Activated T-cell treated with anti-CD3 and anti-CD28 coated beads, Interleukin-2, amount 50 U/mL, for 4 hours (primary cell): Measurements from ENCODE around the gene SMYD3. TPM values are rescaled to one million over a fixed set of nuclear protein-coding genes. Genes with fewer than 3 reads are reported as not detected.
"Not testable (repeated sequence)": the region's sequence is repeated elsewhere in the genome, so short reads cannot be mapped to it uniquely, and the experiment has no call there.

Source experiments
- ATAC-seq, 2 donors: fragments of 200-7000 bp; cut with Tn5 transposase; one replicate each; pipeline ENCODE4 v1.10.0; 2021
- DNase-seq: peaks from one replicate; pipeline ENCODE4 v3.0.0-alpha.2; 2020
- H3K27me3 Mint-ChIP-seq: one replicate; pipeline ENCODE4 v1.8.0; 2021; ENCODE audit warnings: low read depth, mixed read lengths
- H3K36me3 Mint-ChIP-seq: one replicate; pipeline ENCODE4 v1.8.0; 2022; ENCODE audit warnings: mixed read lengths; ENCODE audit not compliant: insufficient read depth
- H3K4me1 Mint-ChIP-seq: one replicate; pipeline ENCODE4 v1.8.0; 2021; ENCODE audit warnings: low read depth, mixed read lengths
- H3K4me3 Mint-ChIP-seq: one replicate; pipeline ENCODE4 v1.8.0; 2021; ENCODE audit warnings: mild to moderate bottlenecking, moderate library complexity, mixed read lengths
- H3K9me3 Mint-ChIP-seq: one replicate; pipeline ENCODE4 v1.8.0; 2021; ENCODE audit warnings: mixed read lengths
- total RNA-seq, 3 donors: library from RNA; stranded (reverse); gene quantifications; one replicate each; pipeline ENCODE4 v1.2.1, GENCODE V29; 2021

Gene SMYD3
- total RNA-seq, 3 donors from 2014 or later: 10.7 to 13.0 (median 11.9) TPM

DNA sequence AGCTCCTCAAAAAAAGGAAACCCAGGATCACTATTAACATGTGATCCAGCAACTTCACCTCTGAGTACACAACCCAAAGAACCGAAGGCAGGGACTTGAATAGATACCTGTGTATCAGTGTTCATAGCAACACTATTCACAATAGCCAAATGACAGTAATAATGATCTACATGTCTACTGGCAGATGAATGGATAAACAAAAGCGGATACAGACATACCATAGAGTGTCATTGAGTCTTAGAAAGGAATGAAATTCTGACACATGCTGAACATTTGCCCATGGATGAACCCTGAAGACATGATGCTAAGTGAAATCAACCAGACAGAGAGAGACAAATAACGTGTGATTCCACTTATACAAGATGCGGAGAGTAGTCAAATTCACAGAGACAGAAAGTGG lies 788.1 kb downstream of the SMYD3 start:
- ATAC-seq (no peak), DNase-seq (no peak)
- Mint-ChIP-seq H3K4me1 (no peaks in the 10 kb centered on the region), H3K27me3 (no peaks in the 10 kb centered on the region), H3K4me3 (no peak overlapping the region), H3K9me3 (peaks cover 7% of the 10 kb centered on the region), H3K36me3 (no peaks in the 10 kb centered on the region)

- H3K36me3 Mint-ChIP-seq: no peaks in the 10 kb centered on the region
- DNase-seq (no peak), ATAC-seq (no peak)
- H3K4me1 Mint-ChIP-seq: no peaks in the 10 kb centered on the region
- peaks cover 7% of the 10 kb centered on the region for H3K9me3 Mint-ChIP-seq
- H3K4me3 Mint-ChIP-seq: no peak overlapping the region
- no peaks in the 10 kb centered on the region for H3K27me3 Mint-ChIP-seq
Measured at GRCh38 chr1:245718123-245718522, 789.0 kb downstream of the SMYD3 start.

DNA sequence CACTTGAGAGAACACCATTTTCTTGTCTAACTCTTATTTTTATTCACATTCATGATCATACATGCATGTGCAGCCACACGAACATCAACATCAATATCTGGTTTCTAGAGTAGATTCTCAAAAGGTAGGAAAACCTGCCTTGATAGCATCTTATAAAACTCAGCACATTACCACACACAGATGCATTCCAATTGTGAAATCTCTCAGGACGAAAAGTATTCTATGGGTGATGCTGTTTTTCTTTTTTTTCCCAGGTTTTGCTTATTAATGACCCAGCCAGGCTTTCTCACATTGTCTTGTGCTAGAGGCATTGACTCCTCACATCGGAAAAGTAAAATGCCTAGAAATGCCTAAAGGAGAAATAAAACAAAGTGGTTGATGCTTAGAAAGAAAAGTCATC lies 789.5 kb downstream of the SMYD3 start:
- Mint-ChIP-seq H3K9me3 (peaks cover 7% of the 10 kb centered on the region), H3K36me3 (no peaks in the 10 kb centered on the region), H3K27me3 (no peaks in the 10 kb centered on the region), H3K4me3 (no peak overlapping the region), H3K4me1 (no peaks in the 10 kb centered on the region)
- DNase-seq (no peak), ATAC-seq (no peak)

- Mint-ChIP-seq H3K4me3 (no peak overlapping the region), H3K36me3 (no peaks in the 10 kb centered on the region), H3K9me3 (peaks cover 7% of the 10 kb centered on the region), H3K27me3 (no peaks in the 10 kb centered on the region), H3K4me1 (no peaks in the 10 kb centered on the region)
- DNase-seq (no peak), ATAC-seq (no peak)
Measured at GRCh38 chr1:245716561-245716960, 790.5 kb downstream of the SMYD3 start.

- no peak for ATAC-seq
- Mint-ChIP-seq H3K4me3 (no peak overlapping the region), H3K36me3 (no peaks in the 10 kb centered on the region), H3K4me1 (no peaks in the 10 kb centered on the region), H3K27me3 (no peaks in the 10 kb centered on the region), H3K9me3 (peaks cover 7% of the 10 kb centered on the region)
- no peak for DNase-seq
Measured at GRCh38 chr1:245715970-245716369, 791.1 kb downstream of the SMYD3 start.

DNA sequence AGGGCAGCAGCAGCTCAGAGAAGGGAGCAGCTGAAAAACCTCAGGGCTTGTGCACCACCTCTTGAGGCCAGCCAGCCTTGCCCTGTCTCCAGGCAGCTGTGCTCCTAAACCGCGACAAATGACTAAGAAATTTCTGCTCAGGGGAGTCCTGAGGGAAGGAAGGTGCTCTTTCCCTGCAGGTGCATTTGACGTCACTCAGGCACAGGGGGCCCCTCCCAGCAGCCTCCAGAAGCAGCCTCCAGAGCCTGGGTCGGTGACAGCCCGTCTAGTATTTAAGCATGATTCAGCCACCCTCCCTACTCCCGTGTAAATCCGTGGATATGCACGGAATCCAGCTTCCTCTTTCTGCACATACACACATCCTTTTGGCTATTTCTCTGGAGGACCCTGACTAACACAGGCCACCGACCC lies 791.8 kb downstream of the SMYD3 start:
- Mint-ChIP-seq H3K4me3 (no peak overlapping the region), H3K9me3 (peaks cover 7% of the 10 kb centered on the region), H3K36me3 (no peaks in the 10 kb centered on the region), H3K27me3 (no peaks in the 10 kb centered on the region), H3K4me1 (no peaks in the 10 kb centered on the region)
- DNase-seq (no peak), ATAC-seq (no peak)

GRCh38 chr1:245714027-245714426 lies 793.1 kb downstream of the SMYD3 start:
- not testable (repeated sequence) for H3K4me3 Mint-ChIP-seq, ATAC-seq, H3K4me1 Mint-ChIP-seq, H3K9me3 Mint-ChIP-seq, H3K36me3 Mint-ChIP-seq, DNase-seq, H3K27me3 Mint-ChIP-seq

GRCh38 chr1:245710961-245711903 lies 795.8 kb downstream of the SMYD3 start:
- Mint-ChIP-seq H3K27me3 (no peaks in the 10 kb centered on the region), H3K36me3 (no peaks in the 10 kb centered on the region), H3K4me1 (no peaks in the 10 kb centered on the region), H3K9me3 (no peaks in the 10 kb centered on the region), H3K4me3 (no peak overlapping the region)
- DNase-seq (no peak), ATAC-seq (no peak)

DNA sequence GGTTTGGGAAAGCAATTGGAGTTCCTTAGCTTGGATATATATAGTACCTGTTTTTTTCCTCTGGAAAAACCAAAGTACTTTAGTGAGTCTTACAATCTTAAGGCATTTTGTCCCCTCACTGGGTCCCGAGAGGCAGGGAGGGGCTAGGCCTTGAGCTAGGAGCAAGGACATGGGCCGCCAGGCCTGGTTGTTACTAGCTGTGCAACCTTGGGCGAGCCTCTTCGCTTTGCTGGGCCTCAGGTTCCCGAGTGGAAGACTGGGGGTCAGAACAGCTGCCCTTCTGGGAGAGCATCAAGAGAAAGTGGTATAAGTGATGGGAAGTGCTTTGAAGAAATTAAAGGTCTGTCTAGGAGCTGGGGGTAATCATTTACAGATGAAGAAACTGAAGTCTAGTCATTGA lies 799.1 kb downstream of the SMYD3 start:
- Mint-ChIP-seq H3K9me3 (no peaks in the 10 kb centered on the region), H3K27me3 (no peaks in the 10 kb centered on the region), H3K4me1 (no peaks in the 10 kb centered on the region), H3K4me3 (no peak overlapping the region), H3K36me3 (no peaks in the 10 kb centered on the region)
- no peak for ATAC-seq
- no peak for DNase-seq

- no peak for ATAC-seq
Measured at GRCh38 chr1:245704765-245705164, 802.3 kb downstream of the SMYD3 start.

GRCh38 chr1:245704341-245704740 lies 802.7 kb downstream of the SMYD3 start:
- H3K4me3 Mint-ChIP-seq: no peak overlapping the region
- no peaks in the 10 kb centered on the region for H3K4me1 Mint-ChIP-seq
- H3K36me3 Mint-ChIP-seq: no peaks in the 10 kb centered on the region
- ATAC-seq (no peak), DNase-seq (no peak)
- no peaks in the 10 kb centered on the region for H3K27me3 Mint-ChIP-seq
- H3K9me3 Mint-ChIP-seq: no peaks in the 10 kb centered on the region

More at GRCh38 chr1:245704765-245705164, 802.3 kb downstream of the SMYD3 start:
- Mint-ChIP-seq H3K36me3 (no peaks in the 10 kb centered on the region), H3K4me1 (no peaks in the 10 kb centered on the region), H3K9me3 (no peaks in the 10 kb centered on the region), H3K27me3 (no peaks in the 10 kb centered on the region), H3K4me3 (no peak overlapping the region)
- DNase-seq: no peak

GRCh38 chr1:245702346-245702745 lies 804.7 kb downstream of the SMYD3 start:
- no peak overlapping the region for H3K4me3 Mint-ChIP-seq
- DNase-seq (no peak), ATAC-seq (no peak)
- no peaks in the 10 kb centered on the region for H3K9me3 Mint-ChIP-seq
- H3K36me3 Mint-ChIP-seq: no peaks in the 10 kb centered on the region
- no peaks in the 10 kb centered on the region for H3K27me3 Mint-ChIP-seq
- H3K4me1 Mint-ChIP-seq: no peaks in the 10 kb centered on the region

DNA sequence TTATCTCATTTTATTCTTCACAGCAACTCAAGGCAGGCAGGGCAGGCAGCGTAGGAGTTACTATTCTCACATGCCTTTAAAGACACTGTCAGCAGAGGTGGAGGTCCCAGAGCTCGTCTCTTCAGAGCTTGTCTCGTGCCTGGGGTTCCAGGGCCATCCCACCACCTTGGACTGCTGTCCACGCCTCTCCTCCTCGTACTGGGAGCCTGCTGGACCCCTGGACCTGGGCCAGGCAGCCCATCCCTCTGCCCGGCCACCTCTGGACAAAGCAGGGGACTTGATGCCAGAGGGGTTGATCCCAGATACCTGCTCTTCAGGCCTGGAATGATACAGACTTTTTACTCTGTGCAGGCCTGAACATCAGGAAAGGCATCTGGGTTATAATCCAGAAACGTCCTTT lies 805.4 kb downstream of the SMYD3 start:
- H3K9me3 Mint-ChIP-seq: no peaks in the 10 kb centered on the region

DNA sequence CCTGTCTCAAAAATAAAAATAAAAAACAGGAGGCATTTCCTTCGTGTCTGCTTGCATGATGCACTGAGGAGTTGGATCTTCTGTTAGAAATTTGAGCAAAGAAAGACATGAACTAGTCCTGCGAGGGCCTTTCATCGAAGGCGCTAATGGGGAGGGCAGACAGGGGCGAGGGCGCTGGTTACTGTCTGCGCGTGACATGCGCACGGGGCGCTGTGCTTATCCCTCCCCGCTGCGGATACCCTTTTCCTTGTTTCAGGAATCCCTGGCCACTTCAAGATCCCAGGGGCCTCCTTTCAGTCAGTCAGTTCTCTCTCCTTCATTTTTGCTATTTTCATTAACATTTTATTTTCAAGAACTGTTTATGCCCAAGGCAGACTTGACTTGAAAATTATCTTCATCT lies 806.4 kb downstream of the SMYD3 start:
- Mint-ChIP-seq H3K4me1 (no peaks in the 10 kb centered on the region), H3K4me3 (no peak overlapping the region), H3K27me3 (no peaks in the 10 kb centered on the region), H3K9me3 (no peaks in the 10 kb centered on the region), H3K36me3 (no peaks in the 10 kb centered on the region)
- DNase-seq (no peak), ATAC-seq (no peak)

More for the DNA sequence above, 805.4 kb downstream of the SMYD3 start:
- Mint-ChIP-seq H3K4me3 (no peak overlapping the region), H3K4me1 (no peaks in the 10 kb centered on the region), H3K36me3 (no peaks in the 10 kb centered on the region), H3K27me3 (no peaks in the 10 kb centered on the region)
- ATAC-seq: no peak
- DNase-seq: no peak
